ENCODE data around the gene CAPN3. TPM values are rescaled to one million over a fixed set of nuclear protein-coding genes. Genes with fewer than 3 reads are reported as not detected.
"Not testable (repeated sequence)": the region's sequence is repeated elsewhere in the genome, so short reads cannot be mapped to it uniquely, and the experiment has no call there.

The CAPN3 gene
- 8.2 and 12.3 TPM in 2 replicates for total RNA-seq
- 5.1 TPM for polyA plus RNA-seq (2012)

DNA sequence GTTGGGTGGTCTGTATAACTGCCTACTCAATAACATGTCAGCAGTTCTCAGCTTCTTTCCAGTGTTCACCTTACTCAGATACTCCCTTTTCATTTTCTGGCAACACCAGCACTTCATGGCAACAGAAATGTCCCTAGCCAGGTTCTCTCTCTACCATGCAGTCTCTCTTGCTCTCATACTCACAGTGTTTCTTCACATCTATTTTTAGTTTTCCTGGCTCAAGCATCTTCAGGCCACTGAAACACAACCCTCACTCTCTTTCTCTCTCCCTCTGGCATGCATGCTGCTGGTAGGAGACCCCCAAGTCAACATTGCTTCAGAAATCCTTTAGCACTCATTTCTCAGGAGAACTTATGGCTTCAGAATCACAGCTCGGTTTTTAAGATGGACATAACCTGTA is at the start of gene CAPN3:
Gene CAPN3, plus strand, starts transcription at position 253 of the 400 bp plus-strand sequence. CDS start 305 bp downstream, outside the sequence.
- DNase-seq (ENCODE audit: low read depth): peak; percentile 44

DNA sequence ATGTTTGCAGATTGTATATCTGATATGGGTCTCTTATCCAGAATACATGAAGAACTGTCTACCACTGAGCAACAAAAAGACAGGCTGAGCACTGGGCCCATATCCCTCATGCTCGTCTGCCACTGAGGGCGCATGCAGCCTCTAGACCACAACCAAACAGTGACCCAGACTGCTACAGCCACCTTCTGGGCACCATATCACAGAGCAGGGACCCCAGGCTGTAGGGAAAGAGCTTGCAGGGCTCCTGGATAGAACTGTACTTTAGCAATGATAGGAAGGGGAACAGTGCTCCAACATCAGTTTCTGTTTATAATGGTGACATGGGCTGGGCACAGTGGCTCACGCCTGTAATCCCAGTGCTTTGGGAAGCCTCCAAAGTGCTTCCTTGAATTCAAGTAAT is 45.8 kb upstream of the CAPN3 start:
- DNase-seq (ENCODE audit: low read depth): no peak

DNA sequence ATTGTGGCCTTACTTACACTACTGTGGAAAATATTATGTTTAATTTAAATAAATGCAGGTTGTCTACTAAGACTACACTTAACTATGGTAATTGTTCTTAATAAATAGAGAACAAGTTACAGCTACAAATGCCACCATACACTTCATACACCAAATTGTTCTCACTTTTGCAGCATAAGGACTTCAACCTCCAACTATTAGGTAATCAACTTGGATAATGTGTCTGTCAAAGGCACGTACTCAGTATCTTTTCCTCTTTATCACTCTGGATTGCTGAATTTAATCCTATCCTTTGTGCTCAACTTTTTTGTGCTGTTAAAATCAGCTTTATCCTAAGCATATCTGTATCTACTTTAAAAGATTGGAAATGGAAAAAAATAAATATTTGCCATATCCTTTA is 44.5 kb upstream of the CAPN3 start:
- DNase-seq (ENCODE audit: low read depth): no peak

DNA sequence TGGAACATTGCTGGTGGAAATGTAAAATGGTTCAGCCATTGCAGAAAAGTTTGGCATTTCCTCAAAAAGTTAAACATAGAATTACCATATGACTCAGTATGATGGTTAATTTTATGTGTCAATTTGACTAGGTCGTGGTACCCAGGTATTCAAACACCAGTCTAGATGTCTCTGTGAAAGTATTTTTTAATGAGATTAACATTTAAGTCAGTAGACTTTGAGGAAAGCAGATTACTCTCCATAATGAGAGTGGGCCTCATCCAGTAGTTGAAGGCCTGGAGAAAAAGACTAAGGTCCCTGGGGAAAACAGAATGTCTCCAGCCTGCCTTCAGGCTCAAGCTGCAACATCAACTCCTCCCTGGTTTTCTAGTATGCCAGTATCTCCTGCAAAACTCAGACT is 43.8 kb upstream of the CAPN3 start:
- no peak for DNase-seq (ENCODE audit: low read depth)

DNA sequence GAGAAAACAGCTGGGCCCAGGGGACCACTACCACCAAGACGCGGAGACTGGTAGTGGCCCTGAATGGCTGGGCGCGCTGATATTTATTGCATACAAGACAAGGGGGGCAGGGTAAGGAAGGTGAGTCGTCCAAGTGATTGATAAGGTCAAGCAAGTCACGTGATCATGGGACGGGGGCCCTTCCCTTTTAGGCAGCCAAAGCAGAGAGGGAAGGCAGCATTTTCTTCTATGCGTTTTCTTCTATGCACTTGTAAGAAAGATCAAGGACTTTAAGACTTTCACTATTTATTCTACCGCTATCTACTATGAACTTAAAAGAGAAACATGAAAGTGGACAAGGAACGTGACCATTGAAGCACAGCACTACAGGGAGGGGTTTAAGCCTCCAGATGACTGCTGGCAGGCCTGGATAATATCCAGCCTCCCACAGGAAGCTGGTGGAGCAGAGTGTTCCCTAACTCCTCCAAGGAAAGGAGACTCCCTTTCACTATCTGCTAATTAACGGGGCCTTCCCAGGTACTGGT is 43.0 kb upstream of the CAPN3 start:
- DNase-seq (ENCODE audit: low read depth): not testable (repeated sequence)

DNA sequence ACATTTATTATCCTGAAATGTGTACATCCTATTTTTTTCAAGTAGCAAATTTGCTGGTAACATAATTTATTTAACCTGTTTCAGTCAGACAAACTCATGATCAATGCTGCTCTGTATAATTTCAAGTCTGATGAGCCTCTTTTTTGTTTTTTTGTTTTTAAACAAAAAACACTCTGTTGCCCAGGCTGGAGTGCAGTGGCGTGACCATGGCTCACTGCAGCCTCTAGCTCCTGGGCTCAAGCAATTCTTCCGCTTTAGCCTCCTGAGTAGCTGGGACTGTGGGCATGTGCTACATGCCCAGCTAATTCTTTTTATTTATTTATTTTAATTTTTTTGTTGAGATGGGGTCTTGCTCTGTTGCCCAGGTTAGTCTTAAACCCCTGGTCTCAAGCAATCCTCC is 40.1 kb upstream of the CAPN3 start:
- DNase-seq (ENCODE audit: low read depth): no peak

DNA sequence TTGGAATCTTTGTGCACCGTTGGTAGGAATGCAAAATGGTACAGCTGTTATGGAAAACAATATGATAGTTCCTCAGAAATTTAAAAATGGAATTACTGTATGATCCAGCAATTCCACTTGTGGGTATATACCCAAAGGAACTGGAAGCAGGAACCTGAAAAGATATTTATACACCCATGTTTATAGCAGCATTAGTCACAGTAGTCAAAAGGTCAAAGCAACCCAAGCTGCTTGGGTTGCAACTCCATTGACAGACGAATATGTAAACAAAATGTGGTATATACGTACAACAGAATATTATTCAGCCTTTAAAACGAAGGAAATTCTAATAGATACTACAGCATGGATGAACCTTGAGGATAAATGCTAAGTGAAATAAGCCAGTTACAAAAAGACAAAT is 35.0 kb upstream of the CAPN3 start:
- peak; percentile 49 for DNase-seq (ENCODE audit: low read depth)

DNA sequence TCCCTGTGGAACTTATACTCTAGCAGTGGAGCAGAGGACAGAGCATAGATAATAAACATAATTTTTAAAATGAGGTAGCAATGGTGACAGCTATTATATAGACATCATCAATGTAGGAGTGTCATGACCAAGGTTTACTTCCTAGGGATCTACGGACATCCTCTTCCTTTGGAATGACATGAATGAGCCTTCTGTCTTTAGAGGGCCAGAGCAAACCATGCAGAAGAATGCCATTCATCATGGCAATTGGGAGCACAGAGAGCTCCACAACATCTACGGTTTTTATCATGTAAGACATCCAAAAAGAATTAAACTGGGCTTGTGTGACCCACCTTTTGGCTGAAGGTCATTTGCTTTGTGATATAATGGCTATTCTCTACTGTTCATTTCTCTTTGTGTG is 30.1 kb upstream of the CAPN3 start:
- DNase-seq (ENCODE audit: low read depth): no peak

DNA sequence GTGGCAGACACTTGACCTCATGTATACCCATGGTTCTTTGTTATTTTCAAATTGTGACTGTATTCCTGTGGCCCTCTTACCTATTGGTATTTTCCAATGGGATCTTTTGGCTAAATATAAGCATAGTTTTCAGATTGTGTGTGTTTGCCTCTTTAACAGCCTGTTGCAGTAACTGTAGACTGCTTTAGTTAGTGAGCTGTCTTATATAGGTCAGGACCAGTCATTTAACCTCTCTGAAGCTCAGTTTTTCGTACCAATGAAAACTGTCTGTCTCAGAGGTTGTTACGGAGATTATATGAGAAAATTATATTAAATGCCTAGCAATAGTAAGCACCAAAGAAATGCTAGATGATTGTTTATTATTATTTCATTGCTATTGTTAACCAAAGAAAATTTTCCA is 29.3 kb upstream of the CAPN3 start:
- no peak for DNase-seq (ENCODE audit: low read depth)

DNA sequence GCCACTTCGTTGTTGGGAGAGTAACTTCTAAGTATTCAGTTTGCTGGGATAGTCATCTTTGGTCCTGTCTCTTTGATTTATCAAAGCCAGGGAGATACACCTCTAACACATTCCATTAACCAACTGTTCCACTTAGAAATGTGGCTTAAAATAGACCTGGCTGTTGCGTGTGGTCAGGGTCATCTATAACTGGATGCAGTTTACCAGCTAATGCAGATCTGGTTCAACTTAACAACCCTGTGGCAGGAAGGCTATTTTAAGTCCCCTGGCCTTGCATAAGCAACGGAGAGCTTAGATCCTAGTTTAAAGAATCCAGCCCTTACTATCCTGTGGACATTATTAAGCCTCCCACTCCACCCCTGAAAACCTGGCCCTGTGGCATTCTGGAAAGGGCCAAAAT is 28.1 kb upstream of the CAPN3 start:
- peak; percentile 89 for DNase-seq (ENCODE audit: low read depth)

DNA sequence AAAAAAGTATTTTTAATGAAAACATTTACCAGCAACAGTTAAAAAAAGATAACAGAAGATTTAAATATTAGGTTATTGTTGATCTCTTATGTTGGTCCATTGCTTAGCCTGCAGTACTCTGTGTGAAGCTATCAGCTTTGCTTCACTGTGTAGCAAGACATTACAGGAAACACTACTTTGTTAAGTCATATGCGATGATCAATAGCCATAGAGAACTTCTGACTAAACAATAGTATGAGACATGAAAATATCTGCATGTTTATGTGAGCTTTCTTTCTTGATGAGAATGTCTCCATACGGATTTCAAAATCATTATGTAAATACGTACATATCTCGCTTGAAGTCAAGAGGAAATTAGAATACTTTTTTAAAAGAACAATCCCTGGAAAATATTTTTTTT is 27.0 kb upstream of the CAPN3 start:
- no peak for DNase-seq (ENCODE audit: low read depth)

DNA sequence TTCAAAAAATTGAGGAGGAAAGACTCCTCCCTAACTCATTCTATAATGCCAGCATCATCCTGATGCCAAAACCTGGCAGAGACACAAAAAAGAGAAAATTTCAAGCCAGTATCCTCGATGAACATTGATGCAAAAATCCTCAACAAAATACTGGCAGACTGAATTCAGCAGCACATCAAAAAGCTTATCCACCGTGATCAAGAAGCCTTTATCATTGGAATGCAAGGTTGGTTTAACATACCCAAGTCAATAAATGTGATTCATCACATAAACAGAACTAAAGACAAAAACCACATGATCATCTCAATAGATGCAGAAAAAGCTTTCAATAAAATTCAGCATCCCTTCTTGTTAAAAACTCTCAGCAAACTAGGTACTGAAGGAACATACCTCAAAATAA is 24.2 kb upstream of the CAPN3 start:
- no peak for DNase-seq (ENCODE audit: low read depth)

DNA sequence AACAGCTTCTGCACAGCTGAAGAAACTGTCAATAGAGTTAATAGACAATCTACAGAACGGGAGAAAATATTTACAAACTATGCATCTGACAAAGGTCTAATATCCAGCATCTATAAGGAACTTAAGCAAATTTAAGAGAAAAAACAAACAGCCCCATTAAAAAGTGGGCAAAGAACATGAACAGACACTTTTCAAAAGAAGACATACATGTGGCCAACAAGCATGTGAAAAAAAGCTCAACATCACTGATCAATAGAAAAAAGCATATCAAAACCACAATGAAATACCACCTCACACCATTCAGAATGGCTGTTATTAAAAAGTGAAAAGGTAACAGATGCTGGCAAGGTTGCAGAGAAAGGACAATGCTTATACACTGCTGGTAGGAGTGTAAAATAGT is 22.7 kb upstream of the CAPN3 start:
- DNase-seq (ENCODE audit: low read depth): not testable (repeated sequence)

DNA sequence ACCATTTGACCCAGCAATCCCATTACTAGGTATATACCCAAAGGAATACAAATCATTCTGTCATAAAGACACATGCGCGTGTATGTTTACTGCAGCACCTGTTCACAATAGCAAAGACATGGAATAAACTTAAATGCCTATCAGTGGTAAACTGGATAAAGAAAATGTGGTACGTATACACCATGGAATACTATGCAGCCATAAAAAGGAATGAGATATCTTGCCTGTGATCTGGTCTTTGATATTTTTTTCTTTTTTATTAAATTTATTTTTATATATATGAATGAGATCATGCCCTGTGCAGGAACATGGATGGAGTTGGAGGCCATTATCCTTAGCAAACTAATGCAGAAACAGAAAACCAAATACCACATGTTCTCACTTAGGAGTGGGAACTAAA is 22.2 kb upstream of the CAPN3 start:
- not testable (repeated sequence) for DNase-seq (ENCODE audit: low read depth)

DNA sequence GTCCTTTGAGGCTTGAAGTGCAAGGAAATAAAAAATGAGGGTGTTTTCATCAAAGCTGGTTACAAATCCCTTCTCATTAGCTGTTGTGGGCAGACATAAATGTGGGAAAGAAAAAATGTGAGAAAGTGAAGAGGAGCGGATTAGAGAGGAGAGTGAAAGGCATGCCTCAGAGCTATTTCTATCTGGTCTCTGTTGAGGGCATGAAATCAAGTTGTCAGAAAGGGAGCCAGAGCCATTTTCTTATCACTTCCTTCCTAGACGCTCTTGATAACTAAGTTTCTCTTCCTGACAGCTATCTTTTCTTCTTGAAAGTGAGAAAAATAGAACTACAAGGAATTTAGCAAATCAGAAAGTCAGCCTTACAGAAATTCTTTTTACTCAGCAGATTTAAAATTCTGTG is 20.8 kb upstream of the CAPN3 start:
- no peak for DNase-seq (ENCODE audit: low read depth)

DNA sequence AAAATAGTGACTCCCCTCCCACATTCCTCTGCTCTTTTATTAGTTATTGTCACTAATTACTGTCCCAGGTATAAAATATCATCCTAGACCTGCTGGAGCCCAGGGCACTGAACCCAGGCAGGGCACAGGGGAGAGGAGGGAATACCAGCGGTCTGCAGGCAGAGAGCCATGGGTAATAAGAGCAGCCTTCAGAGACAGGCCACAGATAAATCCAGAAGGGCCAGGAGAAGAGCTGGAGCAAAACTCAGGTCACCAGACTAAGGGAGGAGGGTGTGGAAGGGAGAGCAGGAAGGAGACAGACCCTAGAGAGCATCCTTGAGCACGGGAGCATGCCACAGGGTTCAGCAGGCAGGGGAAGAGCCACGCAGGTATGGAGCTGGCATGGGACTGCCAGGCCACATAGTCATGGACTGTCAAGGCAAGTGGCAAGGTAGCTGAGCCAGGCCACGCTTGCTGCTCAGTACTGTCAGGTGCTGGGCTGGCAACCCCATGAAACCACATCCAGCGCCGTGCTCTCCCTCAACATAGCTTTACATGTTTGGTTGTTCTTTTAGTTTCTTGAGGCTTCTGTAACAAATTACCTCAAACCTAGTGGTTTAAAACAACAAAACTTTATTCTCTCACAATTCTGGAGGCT is 15.6 kb upstream of the CAPN3 start:
- DNase-seq (ENCODE audit: low read depth): no peak

DNA sequence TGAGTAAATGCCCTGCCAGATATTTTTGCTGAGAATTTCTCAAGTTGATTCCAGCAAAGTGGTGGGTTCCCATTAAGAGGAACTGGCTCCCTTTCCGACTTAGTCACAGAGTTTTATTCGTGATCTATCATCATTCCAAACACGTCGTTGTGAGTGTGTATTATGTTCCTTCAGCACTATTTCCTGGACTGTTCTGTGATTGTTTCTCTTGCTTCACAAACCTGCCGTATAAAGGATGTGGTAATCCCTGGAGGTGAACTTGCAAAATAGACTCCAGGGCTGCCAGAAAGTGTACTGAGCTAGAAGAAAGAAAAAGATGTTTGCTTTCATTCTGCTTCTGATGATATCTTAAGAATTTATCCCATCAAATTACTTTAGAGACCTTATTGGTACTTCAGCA is 14.5 kb upstream of the CAPN3 start:
- DNase-seq (ENCODE audit: low read depth): no peak

DNA sequence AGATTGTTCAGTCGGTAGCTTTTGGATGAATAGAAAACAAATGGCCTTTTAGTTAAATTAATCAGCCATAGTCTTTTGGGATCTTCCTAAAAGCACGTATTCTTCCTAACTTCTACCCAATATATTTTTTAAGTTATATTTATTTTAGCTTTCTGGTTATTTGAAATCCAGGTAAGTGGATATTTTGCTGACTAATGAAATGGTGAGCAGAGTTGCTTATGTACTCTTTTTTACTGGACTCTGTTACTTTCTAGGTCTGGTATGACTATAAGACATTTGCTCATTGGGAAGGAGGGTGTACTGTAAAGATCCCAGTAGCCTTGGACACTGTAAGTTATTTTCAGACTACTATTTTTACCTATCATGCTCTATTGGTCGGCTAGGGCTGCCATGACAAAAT is 13.8 kb upstream of the CAPN3 start:
- DNase-seq (ENCODE audit: low read depth): no peak

DNA sequence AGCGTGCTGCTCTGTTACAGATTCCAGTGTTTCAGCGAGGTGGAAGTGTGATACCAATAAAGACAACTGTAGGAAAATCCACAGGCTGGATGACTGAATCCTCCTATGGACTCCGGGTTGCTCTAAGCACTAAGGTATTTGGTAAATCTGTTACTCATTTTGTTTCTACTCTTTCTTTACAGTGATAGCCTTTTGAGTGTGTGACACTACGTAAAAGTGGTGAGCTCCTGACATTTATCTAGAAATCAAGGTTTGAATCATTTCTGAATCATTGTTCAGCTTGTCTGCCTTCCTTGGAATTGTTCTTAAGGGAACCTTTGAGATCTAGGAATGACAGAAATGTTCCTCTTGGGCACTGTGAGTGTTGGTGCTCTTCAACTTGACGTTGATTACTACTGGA is 11.2 kb upstream of the CAPN3 start:
- DNase-seq (ENCODE audit: low read depth): no peak

DNA sequence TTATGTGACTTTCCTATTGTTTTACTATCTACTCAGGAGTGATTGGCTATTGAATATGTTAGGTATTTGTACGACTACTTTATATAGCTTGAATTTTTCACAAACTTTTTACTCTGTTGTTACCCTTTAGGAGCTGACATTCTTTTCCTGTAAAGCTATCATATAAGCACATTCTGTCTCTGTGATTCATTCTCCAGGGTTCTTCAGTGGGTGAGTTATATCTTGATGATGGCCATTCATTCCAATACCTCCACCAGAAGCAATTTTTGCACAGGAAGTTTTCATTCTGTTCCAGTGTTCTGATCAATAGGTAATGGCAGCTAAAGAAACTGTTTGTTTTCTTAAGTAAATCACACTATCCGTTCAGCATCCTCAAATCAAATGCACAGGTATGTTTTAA is 10.1 kb upstream of the CAPN3 start:
- DNase-seq (ENCODE audit: low read depth): no peak

DNA sequence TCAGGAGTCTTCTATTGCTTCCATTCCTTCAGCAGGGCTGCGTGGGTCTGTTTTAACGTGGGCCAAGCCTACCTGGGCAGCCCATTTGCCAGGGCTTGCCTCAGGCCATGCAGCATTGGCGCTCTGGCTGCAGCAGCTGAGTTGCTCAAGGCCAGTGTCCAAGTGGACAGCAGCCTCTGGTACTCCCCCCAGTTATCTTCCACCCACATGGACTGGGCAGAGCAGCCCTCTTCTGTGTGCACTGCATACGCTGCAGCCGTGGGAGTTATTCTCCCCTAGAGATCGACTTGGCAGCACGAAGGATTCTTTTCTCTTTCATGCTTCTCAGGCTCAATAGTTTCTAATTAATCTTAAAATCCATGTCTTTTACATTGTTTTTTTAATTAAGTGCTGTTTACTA is 6.9 kb upstream of the CAPN3 start:
- no peak for DNase-seq (ENCODE audit: low read depth)

DNA sequence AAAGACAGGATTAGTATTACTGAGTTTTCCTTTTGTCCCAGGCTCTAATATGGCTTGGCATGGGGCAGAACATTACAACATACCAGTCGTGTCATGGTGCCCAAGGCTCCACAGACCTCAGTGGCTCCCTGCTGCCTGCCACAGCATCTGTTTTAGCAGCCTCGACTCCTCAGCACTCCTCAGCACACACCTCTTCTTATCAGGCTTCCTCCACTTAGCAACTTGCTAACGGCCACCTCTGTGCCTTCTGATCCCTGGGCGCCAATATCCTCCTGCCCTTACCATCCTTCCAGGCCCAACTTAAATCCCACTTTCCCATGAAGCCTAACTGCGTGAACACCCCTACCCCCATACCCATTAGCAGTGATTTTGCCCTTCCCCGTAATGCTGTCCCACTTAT is 6.2 kb upstream of the CAPN3 start:
- no peak for DNase-seq (ENCODE audit: low read depth)

DNA sequence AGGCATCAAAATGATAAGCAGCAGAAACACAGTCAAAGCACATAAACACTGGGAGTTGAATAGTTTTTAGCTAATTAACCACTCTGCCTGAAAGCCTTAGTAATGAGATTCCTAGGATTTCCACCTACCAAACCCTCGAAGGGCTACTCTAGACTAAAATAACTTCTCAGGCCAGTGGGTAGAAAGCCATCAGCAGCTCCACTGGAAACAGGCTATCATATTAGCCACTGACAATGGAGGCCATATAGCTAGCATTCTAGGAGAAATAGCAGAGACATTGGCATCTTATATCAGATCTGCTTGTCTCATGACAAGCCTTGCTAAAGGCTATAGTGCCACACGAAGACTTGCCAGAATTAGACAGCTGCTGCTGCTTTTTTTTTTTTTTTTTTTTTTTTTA is 4.5 kb upstream of the CAPN3 start:
- DNase-seq (ENCODE audit: low read depth): peak; percentile 51

DNA sequence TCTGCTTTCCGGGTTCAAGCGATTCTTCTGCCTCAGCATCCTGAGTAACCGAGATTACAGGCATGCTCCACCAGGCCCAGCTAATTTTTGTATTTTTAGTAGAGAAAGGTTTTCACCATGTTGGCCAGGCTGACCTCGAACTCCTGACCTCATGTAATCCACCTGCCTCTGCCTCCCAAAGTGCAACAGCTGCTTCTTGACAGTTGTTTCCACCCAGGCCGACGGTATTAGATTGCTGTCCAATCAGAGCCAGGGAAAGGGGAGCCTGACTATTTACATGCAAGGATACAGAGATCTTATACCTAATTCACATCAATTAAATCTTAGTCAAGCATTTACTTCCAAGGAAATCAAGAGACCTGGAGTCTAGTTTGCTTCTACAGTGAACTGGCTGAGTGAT is 4.0 kb upstream of the CAPN3 start:
- peak; percentile 77 for DNase-seq (ENCODE audit: low read depth)

Data from myocyte (in vitro differentiated cells).